ENCODE data around the gene RPL29.

- TF ChIP-seq CTCF (IDR thresholded peaks at IDR 0.05): no peak
- TF ChIP-seq POLR2AphosphoS5 (IDR thresholded peaks at IDR 0.05; ENCODE audit: low read depth, low read length): peak; percentile 79
- TF ChIP-seq TCF7L2 (IDR thresholded peaks at IDR 0.05; ENCODE audit: low read depth, low read length): no peak
Observed at GRCh38 chr3:51982838-51983577, 12.7 kb downstream of the RPL29 start, which contains the start of gene ACY1.

All from Panc1 (cell line).